A549 (cell line): ENCODE data around the gene FOS.

Experiments
- EHMT2 ChIP-seq: fragments of 200-600 bp; sonication (generic); IDR thresholded peaks from 2 replicates; pipeline ENCODE4 v1.6.1; 2016; ENCODE audit warnings: antibody characterized with exemption, low read depth, mild to moderate bottlenecking, moderate library complexity
- HDAC2 ChIP-seq: fragments of 200-600 bp; sonication (generic); IDR thresholded peaks from 2 replicates; pipeline ENCODE4 v1.6.1; 2016
- HOXA7 ChIP-seq: fragments of 250-450 bp; sonication (Bioruptor Pico); IDR thresholded peaks from 2 replicates; pipeline ENCODE4 v1.5.0; 2020; ENCODE audit warnings: mild to moderate bottlenecking, moderate library complexity
- MAFK ChIP-seq: fragments of 450-650 bp; IDR thresholded peaks from 2 replicates; pipeline ENCODE4 v1.6.1; 2014; ENCODE audit not compliant: partially characterized antibody
- PBX3 ChIP-seq: IDR thresholded peaks from 2 replicates; pipeline ENCODE4 v1.6.1; 2012
- POLR2A ChIP-seq: IDR thresholded peaks from 2 replicates; pipeline ENCODE4 v1.6.1; 2012; ENCODE audit warnings: mild to moderate bottlenecking, low read length
- SMC3 ChIP-seq: fragments of >200 bp; sonication (Bioruptor Twin); formaldehyde crosslinking; IDR thresholded peaks from 3 replicates; pipeline ENCODE4 v1.6.1; 2018; ENCODE audit warnings: inconsistent platforms
- TF ChIP-seq, protein P1 (sequence below): fragments of >200 bp; sonication (Bioruptor Twin); formaldehyde crosslinking; IDR thresholded peaks from 3 replicates; pipeline ENCODE4 v1.5.1; 2016
- TF ChIP-seq, protein P2 (sequence below): IDR thresholded peaks from 2 replicates; pipeline ENCODE4 v1.6.1; 2012
- TF ChIP-seq, protein P3 (sequence below): fragments of 450-650 bp; IDR thresholded peaks from 2 replicates; pipeline ENCODE4 v1.6.1; 2014; ENCODE audit warnings: antibody characterized with exemption

DNA sequence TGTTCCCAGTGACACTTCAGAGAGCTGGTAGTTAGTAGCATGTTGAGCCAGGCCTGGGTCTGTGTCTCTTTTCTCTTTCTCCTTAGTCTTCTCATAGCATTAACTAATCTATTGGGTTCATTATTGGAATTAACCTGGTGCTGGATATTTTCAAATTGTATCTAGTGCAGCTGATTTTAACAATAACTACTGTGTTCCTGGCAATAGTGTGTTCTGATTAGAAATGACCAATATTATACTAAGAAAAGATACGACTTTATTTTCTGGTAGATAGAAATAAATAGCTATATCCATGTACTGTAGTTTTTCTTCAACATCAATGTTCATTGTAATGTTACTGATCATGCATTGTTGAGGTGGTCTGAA, 3.0 kb downstream of the FOS start:
- TF ChIP-seq HDAC2 = no peak
- TF ChIP-seq MAFK = no peak
- TF ChIP-seq, protein P1, sequence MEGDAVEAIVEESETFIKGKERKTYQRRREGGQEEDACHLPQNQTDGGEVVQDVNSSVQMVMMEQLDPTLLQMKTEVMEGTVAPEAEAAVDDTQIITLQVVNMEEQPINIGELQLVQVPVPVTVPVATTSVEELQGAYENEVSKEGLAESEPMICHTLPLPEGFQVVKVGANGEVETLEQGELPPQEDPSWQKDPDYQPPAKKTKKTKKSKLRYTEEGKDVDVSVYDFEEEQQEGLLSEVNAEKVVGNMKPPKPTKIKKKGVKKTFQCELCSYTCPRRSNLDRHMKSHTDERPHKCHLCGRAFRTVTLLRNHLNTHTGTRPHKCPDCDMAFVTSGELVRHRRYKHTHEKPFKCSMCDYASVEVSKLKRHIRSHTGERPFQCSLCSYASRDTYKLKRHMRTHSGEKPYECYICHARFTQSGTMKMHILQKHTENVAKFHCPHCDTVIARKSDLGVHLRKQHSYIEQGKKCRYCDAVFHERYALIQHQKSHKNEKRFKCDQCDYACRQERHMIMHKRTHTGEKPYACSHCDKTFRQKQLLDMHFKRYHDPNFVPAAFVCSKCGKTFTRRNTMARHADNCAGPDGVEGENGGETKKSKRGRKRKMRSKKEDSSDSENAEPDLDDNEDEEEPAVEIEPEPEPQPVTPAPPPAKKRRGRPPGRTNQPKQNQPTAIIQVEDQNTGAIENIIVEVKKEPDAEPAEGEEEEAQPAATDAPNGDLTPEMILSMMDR = no peak
- TF ChIP-seq, protein P2, sequence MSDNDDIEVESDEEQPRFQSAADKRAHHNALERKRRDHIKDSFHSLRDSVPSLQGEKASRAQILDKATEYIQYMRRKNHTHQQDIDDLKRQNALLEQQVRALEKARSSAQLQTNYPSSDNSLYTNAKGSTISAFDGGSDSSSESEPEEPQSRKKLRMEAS = no peak
- TF ChIP-seq EHMT2 = no peak
- TF ChIP-seq, protein P3, sequence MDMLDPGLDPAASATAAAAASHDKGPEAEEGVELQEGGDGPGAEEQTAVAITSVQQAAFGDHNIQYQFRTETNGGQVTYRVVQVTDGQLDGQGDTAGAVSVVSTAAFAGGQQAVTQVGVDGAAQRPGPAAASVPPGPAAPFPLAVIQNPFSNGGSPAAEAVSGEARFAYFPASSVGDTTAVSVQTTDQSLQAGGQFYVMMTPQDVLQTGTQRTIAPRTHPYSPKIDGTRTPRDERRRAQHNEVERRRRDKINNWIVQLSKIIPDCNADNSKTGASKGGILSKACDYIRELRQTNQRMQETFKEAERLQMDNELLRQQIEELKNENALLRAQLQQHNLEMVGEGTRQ = no peak; the same call in 1 of the 2 replicates
- TF ChIP-seq POLR2A = no peak
- TF ChIP-seq SMC3 = no peak
- no peak; the same call in 1 of the 2 replicates for TF ChIP-seq HOXA7 (CRISPR knock-in tag)
- TF ChIP-seq PBX3 = no peak
